GM12875 (cell line): ENCODE measurements around the gene SFMBT2.

Source experiments
- H3K4me3 ChIP-seq: one replicate; pipeline ENCODE4 v1.5.1; 2011; ENCODE audit warnings: low read depth, low read length, control low read depth
- TF ChIP-seq, protein P1 (sequence below): IDR thresholded peaks from 2 replicates; pipeline ENCODE4 v1.5.1; 2011; ENCODE audit warnings: low read depth, mild to moderate bottlenecking, control low read depth, inconsistent platforms, low read length, moderate library complexity, borderline replicate concordance; ENCODE audit not compliant: insufficient read depth

The SFMBT2 gene

GRCh38 chr10:7351894-7352293 is 58.9 kb downstream of the SFMBT2 start:
- TF ChIP-seq, protein P1, sequence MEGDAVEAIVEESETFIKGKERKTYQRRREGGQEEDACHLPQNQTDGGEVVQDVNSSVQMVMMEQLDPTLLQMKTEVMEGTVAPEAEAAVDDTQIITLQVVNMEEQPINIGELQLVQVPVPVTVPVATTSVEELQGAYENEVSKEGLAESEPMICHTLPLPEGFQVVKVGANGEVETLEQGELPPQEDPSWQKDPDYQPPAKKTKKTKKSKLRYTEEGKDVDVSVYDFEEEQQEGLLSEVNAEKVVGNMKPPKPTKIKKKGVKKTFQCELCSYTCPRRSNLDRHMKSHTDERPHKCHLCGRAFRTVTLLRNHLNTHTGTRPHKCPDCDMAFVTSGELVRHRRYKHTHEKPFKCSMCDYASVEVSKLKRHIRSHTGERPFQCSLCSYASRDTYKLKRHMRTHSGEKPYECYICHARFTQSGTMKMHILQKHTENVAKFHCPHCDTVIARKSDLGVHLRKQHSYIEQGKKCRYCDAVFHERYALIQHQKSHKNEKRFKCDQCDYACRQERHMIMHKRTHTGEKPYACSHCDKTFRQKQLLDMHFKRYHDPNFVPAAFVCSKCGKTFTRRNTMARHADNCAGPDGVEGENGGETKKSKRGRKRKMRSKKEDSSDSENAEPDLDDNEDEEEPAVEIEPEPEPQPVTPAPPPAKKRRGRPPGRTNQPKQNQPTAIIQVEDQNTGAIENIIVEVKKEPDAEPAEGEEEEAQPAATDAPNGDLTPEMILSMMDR = no peak
- no peak overlapping the region for H3K4me3 ChIP-seq

- H3K4me3 ChIP-seq = no peak overlapping the region
- TF ChIP-seq, protein P1 = no peak
Observed at GRCh38 chr10:7350541-7351195, 60.2 kb downstream of the SFMBT2 start.

GRCh38 chr10:7345717-7346116 is 65.1 kb downstream of the SFMBT2 start:
- H3K4me3 ChIP-seq = no peak overlapping the region
- TF ChIP-seq, protein P1 = no peak

- H3K4me3 ChIP-seq = no peak overlapping the region
- TF ChIP-seq, protein P1 = no peak
Observed at GRCh38 chr10:7343040-7343439, 67.8 kb downstream of the SFMBT2 start.

- H3K4me3 ChIP-seq = no peak overlapping the region
- TF ChIP-seq, protein P1 = no peak
Observed at GRCh38 chr10:7340179-7340874, 70.5 kb downstream of the SFMBT2 start.

GRCh38 chr10:7339510-7339909 is 71.3 kb downstream of the SFMBT2 start:
- no peak overlapping the region for H3K4me3 ChIP-seq

More at GRCh38 chr10:7339510-7339909, 71.3 kb downstream of the SFMBT2 start:
- TF ChIP-seq, protein P1 = no peak
